ENCODE results near the gene TBCD.
A peak's percentile ranks its signal among the peaks of the same experiment; 100 is the strongest.

TBCD gene

DNA sequence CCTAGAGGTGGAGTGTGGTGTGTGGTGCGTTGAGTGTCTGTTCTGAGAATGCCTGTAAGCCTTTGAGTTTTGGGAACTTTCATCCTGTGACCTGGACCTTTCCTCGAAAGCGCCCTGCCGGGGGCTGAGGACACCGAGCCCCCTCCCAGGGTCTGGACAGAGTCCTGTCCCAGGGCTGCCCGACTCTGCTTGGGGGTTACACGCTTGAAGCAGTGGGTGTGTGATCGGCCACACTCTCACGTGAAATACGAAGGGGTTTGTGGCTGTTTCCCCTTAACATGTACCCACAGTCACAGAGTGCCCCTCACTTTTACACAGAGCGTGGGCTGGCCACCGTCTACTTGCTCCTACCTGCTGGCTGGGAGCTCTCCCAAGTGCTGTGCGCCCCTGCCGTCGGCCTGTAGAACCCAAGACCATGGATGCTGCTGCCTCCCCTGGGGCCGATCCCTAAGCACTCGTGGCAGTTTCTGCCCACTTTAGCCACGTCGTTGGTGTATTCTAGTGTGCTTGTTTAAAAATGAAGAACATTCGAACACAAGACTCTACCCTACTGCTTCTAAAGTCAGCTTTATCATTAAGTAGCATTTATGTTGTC lies 81.1 kb downstream of the TBCD start:
- DNase-seq (ENCODE audit: low read depth), result no peak

GRCh38 chr17:82835122-82835521 lies 83.3 kb downstream of the TBCD start:
- no peak for DNase-seq (ENCODE audit: low read depth)

- DNase-seq (ENCODE audit: low read depth), result no peak
Measured at GRCh38 chr17:82835766-82836512, 84.1 kb downstream of the TBCD start.

DNA sequence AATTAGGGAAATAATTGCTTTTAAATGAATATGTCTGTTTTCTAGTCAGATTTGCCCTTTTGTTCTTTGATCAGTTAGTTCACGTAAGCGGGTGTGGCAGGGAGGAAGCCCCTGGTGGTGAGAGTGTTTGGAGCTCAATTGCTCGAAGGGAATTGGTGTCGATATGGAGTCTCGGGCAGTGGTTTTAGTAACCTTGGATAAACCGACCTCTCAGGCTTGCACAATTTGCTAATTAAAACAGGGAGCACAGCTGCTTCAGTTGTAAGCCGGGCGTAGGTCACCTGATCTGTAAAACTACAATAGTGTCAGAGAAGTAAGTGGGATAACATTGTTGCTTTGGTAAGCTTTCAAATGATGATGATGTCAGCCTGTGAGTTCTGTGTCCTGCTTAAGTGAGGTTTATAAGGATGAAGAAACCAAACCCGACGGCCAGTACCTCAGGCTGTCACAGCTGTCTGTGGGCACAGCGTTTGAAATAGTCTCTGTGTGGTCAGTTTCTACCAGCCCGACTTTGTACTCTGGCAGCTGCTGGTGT lies 85.0 kb downstream of the TBCD start:
- peak; percentile 12 for DNase-seq (ENCODE audit: low read depth)

GRCh38 chr17:82837586-82838320 lies 85.9 kb downstream of the TBCD start:
- DNase-seq (ENCODE audit: low read depth), result no peak

GRCh38 chr17:82838386-82839063 lies 86.7 kb downstream of the TBCD start:
- peak; percentile 16 for DNase-seq (ENCODE audit: low read depth)

DNA sequence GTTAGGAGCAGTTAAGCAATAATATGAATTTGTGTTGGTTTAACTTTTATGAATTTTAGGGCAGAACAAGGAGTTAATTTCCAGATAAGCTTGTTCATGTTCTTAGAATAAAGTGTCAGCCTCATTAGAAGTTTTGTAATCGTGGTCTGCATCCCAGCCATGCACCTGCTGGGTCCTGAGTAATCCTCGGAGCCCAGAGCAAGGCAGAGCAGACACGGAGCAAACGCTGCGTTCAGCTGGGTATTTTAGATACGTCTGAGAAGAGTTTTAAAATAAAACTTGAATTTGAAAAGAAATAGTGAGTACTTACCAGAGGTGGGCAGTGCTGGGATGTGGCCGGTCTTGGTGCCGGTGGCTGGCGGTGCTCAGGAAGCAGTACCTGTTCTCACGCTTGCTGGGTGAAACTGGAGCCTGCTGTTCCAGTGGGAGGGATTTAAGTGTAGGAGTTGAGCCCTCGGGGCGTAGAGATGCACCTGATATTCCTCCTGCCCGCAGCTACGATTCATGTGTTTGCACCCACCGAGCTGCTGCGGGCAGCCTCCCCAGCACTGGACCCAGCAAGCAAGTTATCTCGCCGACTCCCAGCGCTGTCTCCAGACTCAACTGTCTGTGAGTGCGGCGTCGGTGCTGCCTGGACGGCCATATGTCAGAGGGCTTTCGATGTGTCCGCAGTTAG lies 87.9 kb downstream of the TBCD start, which contains the start of gene ZNF750:
TSS of gene ZNF750 (minus strand) at position 406 of the 676 bp plus-strand sequence. CDS start 7,568 bp downstream, outside the sequence.
- DNase-seq (ENCODE audit: low read depth), result no peak

- DNase-seq (ENCODE audit: low read depth), result no peak
Measured at GRCh38 chr17:82840431-82840831, 88.6 kb downstream of the TBCD start.

GRCh38 chr17:82841921-82842596 lies 90.2 kb downstream of the TBCD start:
- DNase-seq (ENCODE audit: low read depth), result no peak

DNA sequence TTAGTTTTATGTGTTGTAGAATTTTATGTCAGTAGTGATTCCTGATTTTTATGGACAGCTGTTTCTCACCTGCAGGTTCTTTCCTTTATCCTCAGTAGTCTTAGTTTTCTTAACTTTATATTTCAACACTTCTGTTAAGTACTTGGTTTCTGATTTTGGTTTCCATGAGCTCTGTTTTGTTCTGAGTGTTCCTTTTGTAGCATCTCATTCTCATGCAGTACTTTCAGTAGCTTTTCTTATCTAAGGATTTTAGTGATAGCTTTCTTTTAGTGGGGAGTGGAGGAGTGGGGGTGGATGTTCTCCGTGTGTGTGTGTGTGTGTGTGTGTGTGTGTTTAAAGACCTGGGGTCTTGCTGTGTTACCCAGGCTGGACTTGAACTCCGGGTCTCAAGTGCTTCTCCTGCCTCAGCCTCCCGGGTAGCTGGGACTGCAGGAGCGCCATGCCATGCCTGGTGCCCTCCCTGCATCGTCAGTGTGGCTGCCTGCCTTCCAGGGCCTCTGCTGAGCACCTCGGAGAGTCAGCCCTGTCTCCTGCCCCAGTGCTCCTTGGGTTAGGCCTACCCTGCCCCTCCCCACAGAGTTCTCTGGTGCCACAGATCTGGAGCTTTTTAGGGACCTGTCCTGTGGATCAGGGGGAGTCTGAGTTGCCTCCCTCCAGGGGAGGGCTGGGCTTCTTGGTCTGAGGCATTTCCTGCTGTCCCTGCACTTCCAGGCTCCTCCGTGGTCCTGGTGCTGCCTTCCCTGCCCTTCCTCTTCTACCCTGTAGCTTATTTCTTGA lies 92.2 kb downstream of the TBCD start:
- no peak for DNase-seq (ENCODE audit: low read depth)

- DNase-seq (ENCODE audit: low read depth), result no peak
Measured at GRCh38 chr17:82844796-82845162, 92.9 kb downstream of the TBCD start.

DNA sequence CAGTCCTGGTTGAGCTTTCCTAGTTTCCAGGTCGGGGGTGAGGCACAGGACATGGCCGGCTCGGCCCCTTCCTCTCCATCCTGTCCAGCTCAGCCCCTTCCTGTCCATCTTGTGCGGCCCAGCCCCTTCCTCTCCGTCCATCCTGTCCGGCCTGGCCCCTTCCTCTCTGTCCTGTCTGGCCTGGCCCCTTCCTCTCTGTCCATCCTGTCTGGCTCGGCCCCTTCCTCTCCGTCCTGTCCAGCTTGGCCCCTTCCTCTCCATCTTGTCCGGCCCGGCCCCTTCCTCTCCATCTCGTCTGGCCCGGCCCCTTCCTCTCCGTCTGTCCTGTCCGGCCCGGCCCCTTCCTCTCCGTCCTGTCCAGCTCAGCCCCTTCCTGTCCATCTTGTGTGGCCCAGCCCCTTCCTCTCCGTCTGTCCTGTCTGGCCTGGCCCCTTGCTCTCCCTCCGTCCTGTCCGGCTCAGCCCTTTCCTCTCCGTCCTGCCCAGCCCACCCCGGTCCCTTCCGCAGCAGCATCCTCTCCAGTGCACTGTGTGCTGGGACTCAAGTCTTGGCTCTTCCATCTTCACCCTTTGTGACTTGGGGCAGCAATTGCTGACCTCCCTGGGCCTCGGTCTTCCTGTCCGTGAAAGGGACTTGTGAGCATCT lies 93.4 kb downstream of the TBCD start:
- DNase-seq (ENCODE audit: low read depth), result no peak

- no peak for DNase-seq (ENCODE audit: low read depth)
Measured at GRCh38 chr17:82846061-82846691, 94.3 kb downstream of the TBCD start.

GRCh38 chr17:82848022-82848592 lies 96.2 kb downstream of the TBCD start:
- peak; percentile 78 for DNase-seq (ENCODE audit: low read depth)

DNA sequence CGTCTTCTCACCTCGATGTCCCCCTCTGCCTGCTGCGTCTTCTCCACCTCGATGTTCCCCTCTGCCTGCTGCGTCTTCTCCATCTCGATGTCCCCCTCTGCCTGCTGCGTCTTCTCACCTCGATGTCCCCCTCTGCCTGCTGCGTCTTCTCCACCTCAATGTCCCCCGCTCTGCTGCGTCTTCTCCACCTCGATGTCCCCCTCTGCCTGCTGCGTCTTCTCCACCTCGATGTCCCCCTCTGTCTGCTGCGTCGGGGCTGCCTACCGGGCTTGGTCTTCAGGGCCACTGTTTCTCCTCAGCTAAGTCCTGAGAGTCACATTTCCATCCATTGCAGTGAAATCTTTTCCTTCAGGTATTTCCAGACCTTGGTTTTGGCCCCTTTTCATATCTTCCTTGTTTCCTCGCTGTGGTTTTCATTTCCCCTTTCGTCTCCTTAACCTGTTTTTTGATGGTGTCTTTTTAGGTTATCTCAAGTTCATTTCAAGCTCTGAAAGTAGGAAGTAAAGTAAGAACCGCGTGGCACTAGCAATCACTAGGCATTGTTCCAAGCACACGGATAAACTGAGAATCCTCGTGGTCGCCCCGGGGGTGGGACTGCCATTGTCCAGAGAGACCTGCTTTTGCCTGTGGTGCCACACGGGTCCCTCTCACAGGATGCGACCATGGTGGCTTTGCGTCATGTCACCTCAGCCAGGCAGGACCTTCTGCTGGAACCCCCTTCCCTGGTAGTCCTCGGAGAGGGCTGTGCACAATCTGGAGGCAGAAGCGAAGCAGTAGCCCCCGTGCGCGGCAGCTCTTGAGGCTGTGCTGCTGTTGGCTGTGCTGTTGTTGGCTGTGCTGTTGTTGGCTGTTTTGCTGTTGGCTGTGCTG lies 97.4 kb downstream of the TBCD start:
- no peak for DNase-seq (ENCODE audit: low read depth)

- DNase-seq (ENCODE audit: low read depth), result no peak
Measured at GRCh38 chr17:82851381-82851780, 99.5 kb downstream of the TBCD start.

DNA sequence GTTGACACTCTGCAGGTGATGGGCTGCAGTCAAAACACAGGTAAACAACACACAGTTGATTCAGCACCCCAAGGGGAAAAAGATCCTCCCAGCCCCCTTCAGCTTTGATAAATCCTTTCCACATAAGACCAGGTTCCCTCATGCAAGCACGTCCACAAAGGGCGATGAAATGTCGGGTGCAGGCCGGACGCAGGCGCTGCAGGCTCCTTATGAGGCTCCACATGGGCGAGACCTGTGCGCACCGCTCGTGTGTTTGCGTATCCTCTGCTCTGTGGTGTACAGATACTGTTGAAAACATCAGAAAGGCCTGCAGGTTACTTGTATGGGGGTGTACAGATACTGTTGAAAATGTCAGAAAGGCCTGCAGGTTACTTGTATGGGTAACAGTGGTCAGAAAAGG lies 102.4 kb downstream of the TBCD start:
- DNase-seq (ENCODE audit: low read depth), result no peak

DNA sequence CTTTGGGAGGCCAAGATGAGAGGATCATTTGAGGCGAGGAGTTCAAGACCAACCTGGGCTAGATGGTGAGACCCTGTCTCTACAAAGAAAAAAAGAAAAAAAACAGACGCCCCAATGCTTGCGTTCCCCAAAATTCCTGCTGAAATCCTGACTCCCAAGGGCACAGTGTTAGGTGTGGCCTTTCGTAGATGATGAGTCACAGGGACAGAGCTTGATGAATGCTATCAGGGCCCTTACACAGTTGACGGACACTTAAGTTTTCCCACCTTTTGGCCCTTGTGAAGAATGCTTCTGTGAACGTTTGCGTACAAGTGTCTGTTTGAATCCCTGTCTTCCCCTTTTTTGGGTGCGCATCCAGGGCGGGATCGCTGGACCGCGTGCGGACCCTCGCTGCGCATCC lies 104.5 kb downstream of the TBCD start:
- DNase-seq (ENCODE audit: low read depth), result no peak

All from iris pigment epithelial cell (primary cell).